Retinal pigment epithelial cell (primary cell): ENCODE results near the gene SSTR3.

Experiments used
- DNase-seq: peaks from one replicate; pipeline ENCODE4 v3.0.0-alpha.2; 2010; ENCODE audit warnings: low read depth
- H3K4me3 ChIP-seq: 2 replicates; pipeline ENCODE4 v1.5.1; 2011; ENCODE audit warnings: mild to moderate bottlenecking, low read length, control low read depth, moderate library complexity
- TF ChIP-seq, protein P1 (sequence below): conservative IDR thresholded peaks from 2 replicates; pipeline ENCODE4 v1.5.1; 2011; ENCODE audit warnings: low read depth, low read length, control low read depth, inconsistent platforms

SSTR3 gene

DNA sequence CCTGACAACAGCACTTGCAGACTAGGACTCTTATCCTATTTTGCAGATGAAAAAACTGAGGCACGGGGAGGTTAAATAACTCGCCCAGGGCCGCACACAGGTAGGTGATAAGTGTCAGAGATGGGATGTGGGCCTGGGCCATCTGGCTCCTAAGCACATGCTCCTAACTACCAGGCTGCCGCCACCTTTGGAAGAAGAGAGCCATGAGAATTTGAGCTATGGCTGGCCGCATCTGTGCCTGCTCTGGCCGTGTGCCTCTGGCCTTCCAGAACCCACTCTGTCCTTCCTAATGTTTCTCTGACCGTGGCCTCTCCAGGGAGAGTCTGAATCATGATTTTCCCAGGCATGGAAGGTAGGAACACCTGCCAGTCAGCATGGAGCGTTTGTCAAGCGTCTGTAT is 47.2 kb downstream of the SSTR3 start:
- DNase-seq: no peak
- TF ChIP-seq, protein P1, sequence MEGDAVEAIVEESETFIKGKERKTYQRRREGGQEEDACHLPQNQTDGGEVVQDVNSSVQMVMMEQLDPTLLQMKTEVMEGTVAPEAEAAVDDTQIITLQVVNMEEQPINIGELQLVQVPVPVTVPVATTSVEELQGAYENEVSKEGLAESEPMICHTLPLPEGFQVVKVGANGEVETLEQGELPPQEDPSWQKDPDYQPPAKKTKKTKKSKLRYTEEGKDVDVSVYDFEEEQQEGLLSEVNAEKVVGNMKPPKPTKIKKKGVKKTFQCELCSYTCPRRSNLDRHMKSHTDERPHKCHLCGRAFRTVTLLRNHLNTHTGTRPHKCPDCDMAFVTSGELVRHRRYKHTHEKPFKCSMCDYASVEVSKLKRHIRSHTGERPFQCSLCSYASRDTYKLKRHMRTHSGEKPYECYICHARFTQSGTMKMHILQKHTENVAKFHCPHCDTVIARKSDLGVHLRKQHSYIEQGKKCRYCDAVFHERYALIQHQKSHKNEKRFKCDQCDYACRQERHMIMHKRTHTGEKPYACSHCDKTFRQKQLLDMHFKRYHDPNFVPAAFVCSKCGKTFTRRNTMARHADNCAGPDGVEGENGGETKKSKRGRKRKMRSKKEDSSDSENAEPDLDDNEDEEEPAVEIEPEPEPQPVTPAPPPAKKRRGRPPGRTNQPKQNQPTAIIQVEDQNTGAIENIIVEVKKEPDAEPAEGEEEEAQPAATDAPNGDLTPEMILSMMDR: no peak
- H3K4me3 ChIP-seq: no peak overlapping the region

DNA sequence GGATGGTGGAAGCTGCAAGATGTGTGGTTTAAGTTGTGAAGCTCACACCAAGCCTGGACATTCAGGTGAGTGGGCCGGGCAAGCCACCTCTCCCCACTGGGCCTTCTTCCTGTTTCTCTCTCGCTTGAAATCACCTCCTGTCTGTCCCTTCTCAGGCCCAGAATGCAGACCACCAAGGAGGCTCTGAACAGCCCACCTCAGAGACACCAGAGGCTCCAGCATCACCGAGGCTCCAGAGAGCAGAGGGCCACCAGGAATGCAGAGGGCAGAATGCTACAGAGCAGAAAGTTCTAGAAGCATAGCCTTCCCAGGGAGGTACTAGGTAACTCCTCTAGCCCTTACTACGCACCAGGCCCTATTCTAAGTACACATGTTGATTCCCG is 47.8 kb downstream of the SSTR3 start:
- DNase-seq: no peak
- TF ChIP-seq, protein P1: no peak
- no peak overlapping the region for H3K4me3 ChIP-seq

DNA sequence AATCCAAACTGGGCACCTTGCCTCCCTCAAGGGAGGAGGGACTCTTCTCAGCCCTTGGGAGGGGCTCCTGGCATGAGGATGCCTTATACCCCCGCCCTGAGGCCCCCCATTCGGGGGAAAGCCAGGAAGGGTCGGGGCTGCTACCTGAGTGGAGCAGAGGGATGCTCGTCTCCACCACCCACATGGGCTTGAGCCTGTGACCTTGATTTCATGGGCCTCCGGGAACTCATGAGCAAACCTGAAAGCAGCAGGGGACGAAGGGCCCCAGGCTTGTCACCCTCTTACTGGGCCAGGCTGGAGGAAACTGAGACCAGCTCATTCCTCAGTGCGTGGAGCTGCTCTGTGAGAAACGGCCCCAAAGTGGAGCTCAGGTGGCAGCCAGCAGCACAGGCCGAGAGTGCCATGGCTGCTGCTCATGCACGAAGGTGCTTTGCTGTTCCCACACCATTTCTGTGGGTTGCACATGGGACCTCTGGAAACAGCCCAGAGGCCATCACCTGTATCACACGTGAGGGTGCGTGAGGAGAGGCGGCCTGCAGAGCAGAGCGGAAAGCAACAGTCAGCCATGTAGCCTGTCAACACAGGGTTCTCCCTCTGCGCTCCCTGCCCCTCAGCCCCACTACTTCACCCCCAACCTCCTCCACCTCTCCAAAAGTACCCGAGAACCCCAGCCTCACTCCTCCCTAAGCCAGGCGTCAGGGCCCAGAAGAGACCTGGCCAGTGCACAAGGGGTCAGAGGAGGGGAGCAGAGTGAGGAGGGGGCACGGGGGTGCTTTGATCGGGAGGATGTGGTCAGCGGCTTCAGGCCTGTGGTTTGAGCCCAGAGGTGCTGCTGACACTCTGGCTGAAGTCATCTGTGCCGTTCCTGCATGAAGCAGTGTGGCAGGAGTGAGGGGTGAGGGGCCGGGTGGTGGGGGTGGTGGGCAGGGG is 48.4 kb downstream of the SSTR3 start:
- no peak for DNase-seq
- H3K4me3 ChIP-seq: no peak overlapping the region
- TF ChIP-seq, protein P1: no peak

DNA sequence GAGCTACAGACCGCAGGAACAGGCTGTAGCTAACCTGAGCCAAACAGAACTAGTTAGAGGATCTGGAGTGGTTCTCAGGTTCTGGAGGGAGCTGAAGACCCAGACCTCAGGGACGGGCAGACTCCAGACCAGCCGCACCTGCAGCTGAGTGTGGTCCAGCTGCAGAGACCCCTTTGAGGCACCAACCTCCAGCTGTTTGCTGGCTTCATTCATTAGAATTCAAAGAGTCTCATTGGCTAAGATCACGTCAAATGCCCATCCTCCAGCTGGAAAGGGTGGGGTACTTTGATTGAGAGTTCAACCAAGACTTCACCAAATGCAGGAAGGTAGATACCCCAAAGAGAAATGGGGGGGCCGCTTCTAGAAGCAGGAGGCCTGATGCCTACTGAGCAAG is 49.2 kb downstream of the SSTR3 start:
- TF ChIP-seq, protein P1: no peak
- DNase-seq: no peak
- no peak overlapping the region for H3K4me3 ChIP-seq

DNA sequence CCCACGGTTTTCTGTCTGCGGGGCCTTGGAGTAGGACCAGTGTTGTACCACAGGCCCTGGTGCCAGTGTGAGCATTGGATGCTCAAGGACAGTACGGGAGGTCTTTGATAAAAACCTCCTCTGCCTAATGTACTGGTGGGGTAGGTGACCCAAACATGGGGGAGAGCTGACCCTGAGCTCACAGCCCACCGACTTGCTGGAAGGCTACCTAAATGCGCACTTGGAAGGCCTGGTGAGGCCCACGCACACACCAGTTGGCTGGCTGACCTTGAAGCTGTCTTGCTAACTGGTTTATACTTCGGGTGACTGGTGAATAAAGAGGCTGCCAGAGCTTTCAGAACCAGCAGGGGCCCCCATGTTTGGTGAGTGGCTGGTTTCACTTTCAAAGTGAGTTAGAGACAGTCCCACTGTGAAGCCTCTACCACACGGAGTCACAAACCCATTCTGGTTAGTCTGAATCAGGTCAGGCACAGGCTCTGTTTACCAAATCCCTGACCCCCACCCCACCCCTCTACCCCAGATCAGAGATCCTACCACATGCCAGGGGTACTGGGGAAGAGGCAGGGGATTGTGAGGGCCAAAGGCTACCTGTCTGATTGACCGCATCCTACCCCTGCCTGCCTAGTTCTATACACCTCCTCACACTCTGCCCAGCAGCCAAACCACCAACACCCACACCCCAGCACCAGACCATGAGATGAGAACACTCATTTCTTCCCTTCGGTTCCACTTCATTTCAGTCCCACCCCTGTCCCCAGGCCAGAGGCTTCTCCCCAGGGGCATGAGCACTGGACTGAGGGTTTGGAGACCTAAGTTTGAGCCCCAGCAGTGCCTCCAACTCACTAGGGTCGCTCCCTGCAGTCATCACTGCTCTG is 49.8 kb downstream of the SSTR3 start:
- TF ChIP-seq, protein P1: no peak
- DNase-seq: no peak
- H3K4me3 ChIP-seq: no peak overlapping the region

DNA sequence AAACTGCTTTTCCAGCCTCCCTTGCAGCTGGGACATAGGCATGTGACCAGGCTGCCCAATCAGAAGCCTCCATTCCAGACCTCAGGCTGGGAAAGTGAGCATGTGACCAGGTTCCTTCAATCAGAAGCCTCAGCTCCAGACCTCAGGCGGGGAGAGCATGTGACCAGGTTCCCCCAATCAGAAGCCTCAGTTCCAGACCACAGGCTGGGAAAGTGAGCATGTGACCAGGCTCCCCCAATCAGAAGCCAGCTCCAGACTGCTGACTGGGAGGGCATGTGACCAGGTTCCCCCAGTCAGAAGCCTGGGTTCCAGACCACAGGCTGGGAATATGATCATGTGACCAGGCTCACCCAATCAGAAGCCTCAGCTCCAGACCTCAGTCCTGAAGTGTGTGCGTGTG is 50.8 kb downstream of the SSTR3 start:
- TF ChIP-seq, protein P1: no peak

More for the DNA sequence above, 50.8 kb downstream of the SSTR3 start:
- no peak for DNase-seq
- no peak overlapping the region for H3K4me3 ChIP-seq
